ENCODE measurements around the gene MYRIP.

Gene MYRIP

DNA sequence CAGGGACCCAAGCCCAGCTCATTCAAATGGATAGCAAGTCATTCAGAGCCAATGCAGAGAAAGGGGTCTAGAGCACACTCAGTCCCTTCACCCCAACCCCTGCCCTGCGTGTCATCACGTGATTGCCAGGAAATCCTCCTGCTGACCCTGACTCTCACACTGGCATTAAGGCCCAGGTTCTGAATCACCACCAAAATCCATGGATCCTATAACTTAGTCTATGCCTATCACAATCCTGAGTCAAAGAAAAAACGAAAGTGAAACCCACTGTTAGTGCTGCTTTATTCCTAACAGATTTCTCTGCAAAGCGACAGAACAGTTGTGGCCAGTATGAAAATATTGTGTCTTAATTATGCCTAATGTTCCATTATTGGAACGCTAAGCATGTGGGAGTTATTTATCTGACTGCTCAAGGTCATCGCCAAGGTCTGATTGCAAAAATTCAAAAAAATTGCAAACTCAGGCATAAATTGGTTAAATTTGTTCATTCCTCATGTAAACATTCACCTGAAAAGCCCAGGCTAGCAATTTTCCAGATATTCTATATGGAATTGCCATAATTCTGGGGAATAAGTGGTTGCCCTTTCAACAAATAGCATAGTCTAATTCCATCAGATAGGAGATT is 391.4 kb downstream of the MYRIP start:
- H3K27ac ChIP-seq (ENCODE audit: low read length), result no peak overlapping the region
- H3K4me1 ChIP-seq (ENCODE audit: control insufficient read depth, insufficient read depth, low read length), result no peaks in the 10 kb centered on the region
- H3K27me3 ChIP-seq (ENCODE audit: control insufficient read depth in 1 of 2, insufficient read depth in 2 of 2, low read length in 2 of 2), result no peaks in the 10 kb centered on the region
- H3K4me3 ChIP-seq (ENCODE audit: low read length in 2 of 2), result no peak overlapping the region
- no peaks in the 10 kb centered on the region for H3K9me3 ChIP-seq (ENCODE audit: control insufficient read depth in 2 of 2, low read length in 2 of 2)
- no peak overlapping the region for H3K9ac ChIP-seq (ENCODE audit: low read length in 2 of 2)
- no peaks in the 10 kb centered on the region for H3K36me3 ChIP-seq (ENCODE audit: control insufficient read depth in 2 of 2, insufficient read depth in 2 of 2, low read length in 2 of 2)

- H3K36me3 ChIP-seq (ENCODE audit: control insufficient read depth in 2 of 2, insufficient read depth in 2 of 2, low read length in 2 of 2), result no peaks in the 10 kb centered on the region
- H3K27ac ChIP-seq (ENCODE audit: low read length), result no peak overlapping the region
- H3K9ac ChIP-seq (ENCODE audit: low read length in 2 of 2), result no peak overlapping the region
- H3K4me3 ChIP-seq (ENCODE audit: low read length in 2 of 2), result no peak overlapping the region
- H3K27me3 ChIP-seq (ENCODE audit: control insufficient read depth in 1 of 2, insufficient read depth in 2 of 2, low read length in 2 of 2), result no peaks in the 10 kb centered on the region
- no peaks in the 10 kb centered on the region for H3K9me3 ChIP-seq (ENCODE audit: control insufficient read depth in 2 of 2, low read length in 2 of 2)
- no peaks in the 10 kb centered on the region for H3K4me1 ChIP-seq (ENCODE audit: control insufficient read depth, insufficient read depth, low read length)
Measured at GRCh38 chr3:40201770-40202169, 392.4 kb downstream of the MYRIP start.

DNA sequence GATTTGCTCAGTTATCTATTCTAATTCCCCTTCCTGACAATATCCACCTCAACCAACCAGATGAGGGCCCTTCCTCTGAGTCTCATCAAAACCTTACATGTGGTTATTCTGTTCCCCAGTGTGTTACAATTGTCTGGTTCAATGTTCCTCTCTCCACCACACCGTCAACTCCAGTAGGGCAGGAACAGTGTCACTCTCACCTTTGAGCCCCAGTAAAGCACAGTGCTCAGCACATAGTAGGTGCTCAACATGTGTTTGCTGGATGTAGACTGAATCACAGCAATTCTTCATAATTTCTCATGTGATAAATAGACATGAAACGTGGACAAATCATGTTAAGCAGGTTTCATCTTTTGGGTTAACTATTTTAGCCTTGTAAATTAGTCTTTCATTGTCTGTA is 397.1 kb downstream of the MYRIP start:
- H3K27ac ChIP-seq (ENCODE audit: low read length), result no peak overlapping the region
- no peak overlapping the region for H3K9ac ChIP-seq (ENCODE audit: low read length in 2 of 2)
- H3K4me3 ChIP-seq (ENCODE audit: low read length in 2 of 2), result no peak overlapping the region
- no peaks in the 10 kb centered on the region for H3K4me1 ChIP-seq (ENCODE audit: control insufficient read depth, insufficient read depth, low read length)
- no peaks in the 10 kb centered on the region for H3K27me3 ChIP-seq (ENCODE audit: control insufficient read depth in 1 of 2, insufficient read depth in 2 of 2, low read length in 2 of 2)
- no peaks in the 10 kb centered on the region for H3K36me3 ChIP-seq (ENCODE audit: control insufficient read depth in 2 of 2, insufficient read depth in 2 of 2, low read length in 2 of 2)
- H3K9me3 ChIP-seq (ENCODE audit: control insufficient read depth in 2 of 2, low read length in 2 of 2), result no peaks in the 10 kb centered on the region

DNA sequence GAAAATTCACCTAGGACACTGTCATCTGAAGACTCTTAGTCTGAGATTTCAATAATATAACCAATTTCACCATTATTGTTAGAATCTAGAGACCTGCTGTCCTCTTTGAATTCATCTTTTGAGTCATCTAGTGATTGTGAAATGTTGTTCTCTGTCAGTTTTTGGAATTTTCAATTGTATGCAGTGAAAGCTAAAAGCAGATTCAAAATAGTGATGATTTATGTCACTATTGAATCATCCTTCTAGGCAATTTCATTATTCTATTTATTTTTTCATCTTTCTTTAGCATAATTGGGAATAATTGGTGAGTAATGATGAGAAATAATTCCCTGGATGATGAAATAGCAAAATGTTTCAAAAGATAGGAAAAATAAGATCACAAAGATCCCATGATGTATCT is 398.4 kb downstream of the MYRIP start:
- Histone ChIP-seq H3K4me1 (ENCODE audit: control insufficient read depth, insufficient read depth, low read length) (no peaks in the 10 kb centered on the region), H3K27ac (ENCODE audit: low read length) (no peak overlapping the region), H3K36me3 (ENCODE audit: control insufficient read depth in 2 of 2, insufficient read depth in 2 of 2, low read length in 2 of 2) (no peaks in the 10 kb centered on the region), H3K27me3 (ENCODE audit: control insufficient read depth in 1 of 2, insufficient read depth in 2 of 2, low read length in 2 of 2) (no peaks in the 10 kb centered on the region), H3K4me3 (ENCODE audit: low read length in 2 of 2) (no peak overlapping the region), H3K9ac (ENCODE audit: low read length in 2 of 2) (no peak overlapping the region), H3K9me3 (ENCODE audit: control insufficient read depth in 2 of 2, low read length in 2 of 2) (no peaks in the 10 kb centered on the region)

DNA sequence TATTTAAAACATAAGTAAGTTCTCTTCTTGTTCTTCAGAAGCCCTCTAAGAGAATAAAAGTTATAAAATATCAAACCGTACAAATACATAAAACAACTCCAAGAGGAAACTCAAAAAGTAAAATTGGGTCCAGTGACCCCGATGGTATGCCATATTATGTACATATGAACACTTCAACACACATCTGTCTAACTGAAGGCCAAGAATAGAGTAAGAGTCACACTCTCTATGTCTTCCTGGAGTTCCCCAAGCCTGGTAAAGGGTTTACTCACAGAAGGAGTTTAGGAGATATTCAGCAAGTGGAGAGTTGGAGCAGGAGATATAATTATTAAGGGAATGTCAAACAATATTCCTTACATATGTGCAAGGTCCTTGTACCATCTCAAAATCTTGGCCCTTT is 398.8 kb downstream of the MYRIP start:
- H3K9ac ChIP-seq (ENCODE audit: low read length in 2 of 2), result no peak overlapping the region
- H3K4me3 ChIP-seq (ENCODE audit: low read length in 2 of 2), result no peak overlapping the region
- H3K4me1 ChIP-seq (ENCODE audit: control insufficient read depth, insufficient read depth, low read length), result no peaks in the 10 kb centered on the region
- no peaks in the 10 kb centered on the region for H3K36me3 ChIP-seq (ENCODE audit: control insufficient read depth in 2 of 2, insufficient read depth in 2 of 2, low read length in 2 of 2)
- no peaks in the 10 kb centered on the region for H3K27me3 ChIP-seq (ENCODE audit: control insufficient read depth in 1 of 2, insufficient read depth in 2 of 2, low read length in 2 of 2)
- no peaks in the 10 kb centered on the region for H3K9me3 ChIP-seq (ENCODE audit: control insufficient read depth in 2 of 2, low read length in 2 of 2)
- no peak overlapping the region for H3K27ac ChIP-seq (ENCODE audit: low read length)

- no peaks in the 10 kb centered on the region for H3K4me1 ChIP-seq (ENCODE audit: control insufficient read depth, insufficient read depth, low read length)
- no peak overlapping the region for H3K9ac ChIP-seq (ENCODE audit: low read length in 2 of 2)
- no peak overlapping the region for H3K4me3 ChIP-seq (ENCODE audit: low read length in 2 of 2)
- no peaks in the 10 kb centered on the region for H3K9me3 ChIP-seq (ENCODE audit: control insufficient read depth in 2 of 2, low read length in 2 of 2)
- H3K27ac ChIP-seq (ENCODE audit: low read length), result no peak overlapping the region
- H3K36me3 ChIP-seq (ENCODE audit: control insufficient read depth in 2 of 2, insufficient read depth in 2 of 2, low read length in 2 of 2), result no peaks in the 10 kb centered on the region
- no peaks in the 10 kb centered on the region for H3K27me3 ChIP-seq (ENCODE audit: control insufficient read depth in 1 of 2, insufficient read depth in 2 of 2, low read length in 2 of 2)
Measured at GRCh38 chr3:40211579-40211978, 402.2 kb downstream of the MYRIP start.

DNA sequence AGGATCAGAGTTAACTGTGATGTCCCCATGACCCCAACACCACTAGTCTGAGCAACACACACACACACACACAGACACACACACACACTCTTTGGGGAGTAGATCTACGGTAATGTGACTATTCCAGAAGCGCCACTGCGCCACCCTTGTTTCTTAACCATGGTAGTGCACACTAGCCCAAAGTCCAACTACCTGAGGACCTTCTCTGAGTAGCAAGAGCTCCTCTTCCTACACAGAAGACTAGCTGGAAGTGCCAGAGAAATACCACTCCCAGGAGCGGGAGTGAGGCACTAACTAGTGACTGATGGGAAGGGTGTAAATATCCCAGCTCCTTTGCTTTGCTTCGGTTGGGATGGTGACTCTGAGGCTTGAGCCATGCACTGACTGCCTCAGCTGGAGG is 404.1 kb downstream of the MYRIP start:
- Histone ChIP-seq H3K4me1 (ENCODE audit: control insufficient read depth, insufficient read depth, low read length) (no peaks in the 10 kb centered on the region), H3K4me3 (ENCODE audit: low read length in 2 of 2) (no peak overlapping the region), H3K36me3 (ENCODE audit: control insufficient read depth in 2 of 2, insufficient read depth in 2 of 2, low read length in 2 of 2) (no peaks in the 10 kb centered on the region), H3K9me3 (ENCODE audit: control insufficient read depth in 2 of 2, low read length in 2 of 2) (no peaks in the 10 kb centered on the region), H3K27ac (ENCODE audit: low read length) (no peak overlapping the region), H3K9ac (ENCODE audit: low read length in 2 of 2) (no peak overlapping the region), H3K27me3 (ENCODE audit: control insufficient read depth in 1 of 2, insufficient read depth in 2 of 2, low read length in 2 of 2) (no peaks in the 10 kb centered on the region)

- H3K27me3 ChIP-seq (ENCODE audit: control insufficient read depth in 1 of 2, insufficient read depth in 2 of 2, low read length in 2 of 2), result no peaks in the 10 kb centered on the region
- H3K36me3 ChIP-seq (ENCODE audit: control insufficient read depth in 2 of 2, insufficient read depth in 2 of 2, low read length in 2 of 2), result no peaks in the 10 kb centered on the region
- no peaks in the 10 kb centered on the region for H3K9me3 ChIP-seq (ENCODE audit: control insufficient read depth in 2 of 2, low read length in 2 of 2)
- H3K9ac ChIP-seq (ENCODE audit: low read length in 2 of 2), result no peak overlapping the region
- H3K4me3 ChIP-seq (ENCODE audit: low read length in 2 of 2), result no peak overlapping the region
- no peaks in the 10 kb centered on the region for H3K4me1 ChIP-seq (ENCODE audit: control insufficient read depth, insufficient read depth, low read length)
- H3K27ac ChIP-seq (ENCODE audit: low read length), result no peak overlapping the region
Measured at GRCh38 chr3:40215015-40215414, 405.6 kb downstream of the MYRIP start.

GRCh38 chr3:40216471-40216870 is 407.1 kb downstream of the MYRIP start:
- no peaks in the 10 kb centered on the region for H3K27me3 ChIP-seq (ENCODE audit: control insufficient read depth in 1 of 2, insufficient read depth in 2 of 2, low read length in 2 of 2)
- no peaks in the 10 kb centered on the region for H3K9me3 ChIP-seq (ENCODE audit: control insufficient read depth in 2 of 2, low read length in 2 of 2)
- no peak overlapping the region for H3K27ac ChIP-seq (ENCODE audit: low read length)
- H3K9ac ChIP-seq (ENCODE audit: low read length in 2 of 2), result no peak overlapping the region
- no peaks in the 10 kb centered on the region for H3K36me3 ChIP-seq (ENCODE audit: control insufficient read depth in 2 of 2, insufficient read depth in 2 of 2, low read length in 2 of 2)
- no peaks in the 10 kb centered on the region for H3K4me1 ChIP-seq (ENCODE audit: control insufficient read depth, insufficient read depth, low read length)
- no peak overlapping the region for H3K4me3 ChIP-seq (ENCODE audit: low read length in 2 of 2)

- H3K27ac ChIP-seq (ENCODE audit: low read length), result no peak overlapping the region
- H3K4me1 ChIP-seq (ENCODE audit: control insufficient read depth, insufficient read depth, low read length), result no peaks in the 10 kb centered on the region
Measured at GRCh38 chr3:40223856-40224255, 414.4 kb downstream of the MYRIP start.

DNA sequence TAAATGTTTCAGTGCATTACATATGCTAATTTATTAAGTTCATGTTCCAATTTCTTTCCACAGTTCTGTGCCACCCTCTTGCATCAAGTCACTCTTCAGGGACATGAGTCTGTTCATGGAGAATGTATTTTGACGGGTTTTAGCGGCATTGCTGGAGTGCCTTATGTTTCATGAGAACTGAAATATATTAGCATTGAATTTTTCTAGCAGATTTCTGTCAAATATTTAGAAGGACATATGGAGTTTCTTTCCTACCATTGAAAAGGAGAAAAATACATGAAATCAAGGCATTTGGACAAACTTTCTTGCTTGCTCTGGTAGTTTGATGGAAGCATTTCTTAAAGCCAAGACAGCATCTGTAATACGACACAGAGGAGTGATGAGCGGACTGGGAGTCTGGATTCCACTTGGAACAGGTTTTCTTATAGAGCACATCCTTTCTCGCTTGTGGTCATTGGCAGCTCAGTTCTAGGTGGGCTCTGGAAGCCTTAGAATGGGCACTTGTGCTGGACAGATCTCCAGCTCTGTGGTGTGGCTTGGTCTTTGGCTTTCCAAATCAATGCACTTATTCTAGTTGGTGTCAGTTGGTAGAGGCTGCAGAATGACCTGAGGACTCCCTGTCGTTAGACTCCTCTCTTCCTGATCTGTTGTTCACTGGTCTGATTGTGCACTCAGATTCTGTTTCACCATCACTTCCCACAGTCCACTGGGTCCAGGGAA is 415.5 kb downstream of the MYRIP start:
- H3K27me3 ChIP-seq (ENCODE audit: control insufficient read depth in 1 of 2, insufficient read depth in 2 of 2, low read length in 2 of 2), result no peaks in the 10 kb centered on the region
- peaks cover 0 to 2% of the 10 kb centered on the region in 2 donors for H3K36me3 ChIP-seq (ENCODE audit: control insufficient read depth in 2 of 2, insufficient read depth in 2 of 2, low read length in 2 of 2)
- H3K9me3 ChIP-seq (ENCODE audit: control insufficient read depth in 2 of 2, low read length in 2 of 2), result no peaks in the 10 kb centered on the region
- no peak overlapping the region for H3K9ac ChIP-seq (ENCODE audit: low read length in 2 of 2)
- no peak overlapping the region for H3K27ac ChIP-seq (ENCODE audit: low read length)
- H3K4me3 ChIP-seq (ENCODE audit: low read length in 2 of 2), result no peak overlapping the region
- H3K4me1 ChIP-seq (ENCODE audit: control insufficient read depth, insufficient read depth, low read length), result no peaks in the 10 kb centered on the region

More at GRCh38 chr3:40223856-40224255, 414.4 kb downstream of the MYRIP start:
- peaks cover 0 to 2% of the 10 kb centered on the region in 2 donors for H3K36me3 ChIP-seq (ENCODE audit: control insufficient read depth in 2 of 2, insufficient read depth in 2 of 2, low read length in 2 of 2)
- no peaks in the 10 kb centered on the region for H3K27me3 ChIP-seq (ENCODE audit: control insufficient read depth in 1 of 2, insufficient read depth in 2 of 2, low read length in 2 of 2)
- H3K9me3 ChIP-seq (ENCODE audit: control insufficient read depth in 2 of 2, low read length in 2 of 2), result no peaks in the 10 kb centered on the region
- no peak overlapping the region for H3K9ac ChIP-seq (ENCODE audit: low read length in 2 of 2)
- no peak overlapping the region for H3K4me3 ChIP-seq (ENCODE audit: low read length in 2 of 2)
